ENCODE data around the gene CAPN12. TPM values are rescaled to one million over a fixed set of nuclear protein-coding genes. Genes with fewer than 3 reads are reported as not detected.
A peak's percentile ranks its signal among the peaks of the same experiment; 100 is the strongest.

CAPN12 gene
- total and polyA plus RNA-seq, 2 donors: 1.6 to 6.5 TPM

DNA sequence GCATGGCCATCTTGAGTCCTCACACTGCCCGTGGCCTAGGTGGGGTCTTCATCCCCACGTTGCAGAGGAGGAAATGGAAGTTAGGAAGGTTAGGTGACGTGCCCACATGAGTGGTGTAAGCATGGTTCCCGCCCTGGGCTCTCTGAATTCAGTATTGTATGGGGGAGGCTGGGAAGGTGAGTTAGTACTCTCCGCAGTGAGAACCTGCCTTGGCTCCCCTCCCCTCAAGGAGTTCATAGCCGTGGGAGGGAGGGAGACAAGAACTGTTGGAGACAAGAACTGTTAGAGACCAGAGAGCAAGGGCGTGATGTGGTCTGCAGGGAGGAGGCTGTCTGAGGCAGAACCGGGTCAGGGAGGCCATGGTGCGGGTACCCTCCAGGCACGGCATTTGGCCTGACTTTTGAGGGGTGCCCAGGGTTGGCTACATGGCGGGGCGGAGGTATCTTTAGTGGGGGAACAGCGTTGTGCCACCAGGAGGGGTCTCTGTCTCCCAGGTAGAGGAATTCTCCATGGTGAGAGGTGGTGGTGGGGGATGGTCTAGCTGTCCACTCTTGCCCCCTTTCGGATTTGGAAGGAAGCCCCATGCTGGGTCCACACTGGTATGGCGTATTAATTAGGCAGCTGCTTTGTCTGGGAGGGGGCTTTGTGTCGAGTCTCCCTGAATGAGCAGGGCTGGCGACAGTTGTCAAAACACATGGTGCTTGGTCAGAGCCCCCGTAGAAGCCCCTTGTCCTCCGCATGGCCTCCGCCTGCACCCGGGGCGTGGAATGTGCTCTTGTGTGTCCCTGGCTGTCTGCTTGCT, 45.8 kb downstream of the CAPN12 start:
- 94% methylated on average over 22 of the region's 22 CpGs for WGBS
- H3K27ac ChIP-seq (ENCODE audit: low read depth in 1 of 2, low read length in 1 of 2): peak overlapping the region in 1 of 2 donors; percentile 43
- no peak for DNase-seq (ENCODE audit: low read depth in 6 of 9, low spot score in 9 of 9)
- peaks cover 2 to 8% of the 10 kb centered on the region in 2 donors for H3K27me3 ChIP-seq (ENCODE audit: control insufficient read depth in 2 of 2, insufficient read depth in 1 of 2, low read length in 1 of 2)
- peaks cover 2% of the 10 kb centered on the region in 2 donors for H3K36me3 ChIP-seq (ENCODE audit: control insufficient read depth in 2 of 2, insufficient read depth in 2 of 2, low read length in 1 of 2)
- H3K4me3 ChIP-seq (ENCODE audit: low read length in 2 of 2): no peak overlapping the region
- peaks cover 0 to 26% of the 10 kb centered on the region in 2 donors for H3K4me1 ChIP-seq (ENCODE audit: control insufficient read depth in 2 of 2, insufficient read depth in 2 of 2, low read length in 2 of 2)
- H3K9me3 ChIP-seq (ENCODE audit: control insufficient read depth in 2 of 2, insufficient read depth in 1 of 2, low read length in 1 of 2): no peaks in the 10 kb centered on the region

DNA sequence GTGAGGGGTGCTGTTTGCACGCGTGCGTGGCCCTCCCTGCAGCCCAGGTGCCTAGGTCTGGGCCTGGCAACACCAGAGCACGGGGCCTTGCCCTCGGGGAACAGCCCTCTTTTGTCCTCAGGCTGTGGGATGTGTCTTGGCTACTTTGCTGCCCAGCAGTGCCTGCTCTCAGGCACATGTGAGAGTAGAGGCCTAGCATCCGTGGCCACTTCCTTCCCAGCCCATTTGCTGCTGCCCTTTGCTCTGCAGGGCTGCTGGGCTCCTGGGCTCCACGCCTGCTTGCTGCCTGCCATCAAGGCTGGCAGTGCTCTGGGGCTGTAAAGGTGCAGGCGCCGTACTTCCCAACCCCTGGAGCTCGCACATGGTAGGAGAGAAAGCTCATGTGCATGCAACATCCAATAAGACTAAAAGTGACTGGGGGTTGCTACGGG, 46.6 kb downstream of the CAPN12 start:
- H3K36me3 ChIP-seq (ENCODE audit: control insufficient read depth in 2 of 2, insufficient read depth in 2 of 2, low read length in 1 of 2): peaks cover 0 to 3% of the 10 kb centered on the region in 2 donors

DNA sequence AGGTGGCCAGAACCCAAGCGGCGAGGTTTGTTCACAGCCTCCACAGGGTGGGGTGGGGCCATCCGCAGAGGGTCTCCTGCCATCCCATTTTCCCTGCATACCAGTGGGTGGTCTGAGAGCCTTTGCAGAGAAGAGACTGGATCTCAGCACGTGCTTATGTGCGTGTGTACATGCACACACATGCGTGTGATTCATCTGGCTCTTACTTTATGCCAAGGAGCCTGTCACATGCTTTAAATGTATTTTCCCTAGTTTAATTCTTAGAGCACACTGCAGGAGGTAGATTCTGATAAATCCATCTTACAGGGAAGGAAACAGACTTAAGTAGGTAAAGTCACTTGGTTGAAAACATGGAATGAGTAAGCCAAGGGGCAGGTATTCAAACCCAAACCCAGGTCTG, 47.1 kb downstream of the CAPN12 start:
- Histone ChIP-seq H3K4me3 (ENCODE audit: low read length in 2 of 2) (no peak overlapping the region), H3K27ac (ENCODE audit: low read depth in 1 of 2, low read length in 1 of 2) (no peak overlapping the region), H3K36me3 (ENCODE audit: control insufficient read depth in 2 of 2, insufficient read depth in 2 of 2, low read length in 1 of 2) (peaks cover 0 to 4% of the 10 kb centered on the region in 2 donors), H3K27me3 (ENCODE audit: control insufficient read depth in 2 of 2, insufficient read depth in 1 of 2, low read length in 1 of 2) (peaks cover 2 to 13% of the 10 kb centered on the region in 2 donors), H3K4me1 (ENCODE audit: control insufficient read depth in 2 of 2, insufficient read depth in 2 of 2, low read length in 2 of 2) (peaks cover 0 to 33% of the 10 kb centered on the region in 2 donors), H3K9me3 (ENCODE audit: control insufficient read depth in 2 of 2, insufficient read depth in 1 of 2, low read length in 1 of 2) (no peaks in the 10 kb centered on the region)
- no peak for DNase-seq (ENCODE audit: low read depth in 6 of 9, low spot score in 9 of 9)
- WGBS: 97% methylated on average over 6 of the region's 6 CpGs

More for the DNA sequence above, 46.6 kb downstream of the CAPN12 start:
- Histone ChIP-seq H3K27me3 (ENCODE audit: control insufficient read depth in 2 of 2, insufficient read depth in 1 of 2, low read length in 1 of 2) (peaks cover 2 to 13% of the 10 kb centered on the region in 2 donors), H3K27ac (ENCODE audit: low read depth in 1 of 2, low read length in 1 of 2) (no peak overlapping the region), H3K4me3 (ENCODE audit: low read length in 2 of 2) (no peak overlapping the region), H3K9me3 (ENCODE audit: control insufficient read depth in 2 of 2, insufficient read depth in 1 of 2, low read length in 1 of 2) (no peaks in the 10 kb centered on the region), H3K4me1 (ENCODE audit: control insufficient read depth in 2 of 2, insufficient read depth in 2 of 2, low read length in 2 of 2) (peaks cover 0 to 29% of the 10 kb centered on the region in 2 donors)
- 94% methylated on average over 11 of the region's 11 CpGs for WGBS
- no peak for DNase-seq (ENCODE audit: low read depth in 6 of 9, low spot score in 9 of 9)

DNA sequence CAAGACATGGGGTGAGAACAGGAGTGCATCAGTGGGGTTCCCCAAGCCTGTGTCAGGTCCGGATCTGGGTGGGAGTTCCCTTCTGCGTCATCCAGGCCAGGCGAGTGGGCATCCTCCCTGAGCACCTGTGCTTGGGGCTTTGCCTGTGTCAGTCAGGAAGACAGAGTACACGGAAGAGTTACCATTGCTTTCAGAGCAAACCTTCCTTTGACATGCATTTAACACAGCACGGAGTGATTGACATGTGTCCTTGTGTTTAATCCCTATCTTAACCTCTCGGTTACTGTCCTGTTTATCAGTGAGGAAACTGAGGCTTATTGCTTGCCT, 47.6 kb downstream of the CAPN12 start:
- Histone ChIP-seq H3K4me1 (ENCODE audit: control insufficient read depth in 2 of 2, insufficient read depth in 2 of 2, low read length in 2 of 2) (peaks cover 0 to 33% of the 10 kb centered on the region in 2 donors), H3K36me3 (ENCODE audit: control insufficient read depth in 2 of 2, insufficient read depth in 2 of 2, low read length in 1 of 2) (peaks cover 0 to 7% of the 10 kb centered on the region in 2 donors), H3K4me3 (ENCODE audit: low read length in 2 of 2) (no peak overlapping the region), H3K27me3 (ENCODE audit: control insufficient read depth in 2 of 2, insufficient read depth in 1 of 2, low read length in 1 of 2) (peaks cover 2 to 13% of the 10 kb centered on the region in 2 donors), H3K9me3 (ENCODE audit: control insufficient read depth in 2 of 2, insufficient read depth in 1 of 2, low read length in 1 of 2) (no peaks in the 10 kb centered on the region), H3K27ac (ENCODE audit: low read depth in 1 of 2, low read length in 1 of 2) (no peak overlapping the region)
- 95% methylated on average over 6 of the region's 6 CpGs for WGBS
- no peak for DNase-seq (ENCODE audit: low read depth in 6 of 9, low spot score in 9 of 9)

DNA sequence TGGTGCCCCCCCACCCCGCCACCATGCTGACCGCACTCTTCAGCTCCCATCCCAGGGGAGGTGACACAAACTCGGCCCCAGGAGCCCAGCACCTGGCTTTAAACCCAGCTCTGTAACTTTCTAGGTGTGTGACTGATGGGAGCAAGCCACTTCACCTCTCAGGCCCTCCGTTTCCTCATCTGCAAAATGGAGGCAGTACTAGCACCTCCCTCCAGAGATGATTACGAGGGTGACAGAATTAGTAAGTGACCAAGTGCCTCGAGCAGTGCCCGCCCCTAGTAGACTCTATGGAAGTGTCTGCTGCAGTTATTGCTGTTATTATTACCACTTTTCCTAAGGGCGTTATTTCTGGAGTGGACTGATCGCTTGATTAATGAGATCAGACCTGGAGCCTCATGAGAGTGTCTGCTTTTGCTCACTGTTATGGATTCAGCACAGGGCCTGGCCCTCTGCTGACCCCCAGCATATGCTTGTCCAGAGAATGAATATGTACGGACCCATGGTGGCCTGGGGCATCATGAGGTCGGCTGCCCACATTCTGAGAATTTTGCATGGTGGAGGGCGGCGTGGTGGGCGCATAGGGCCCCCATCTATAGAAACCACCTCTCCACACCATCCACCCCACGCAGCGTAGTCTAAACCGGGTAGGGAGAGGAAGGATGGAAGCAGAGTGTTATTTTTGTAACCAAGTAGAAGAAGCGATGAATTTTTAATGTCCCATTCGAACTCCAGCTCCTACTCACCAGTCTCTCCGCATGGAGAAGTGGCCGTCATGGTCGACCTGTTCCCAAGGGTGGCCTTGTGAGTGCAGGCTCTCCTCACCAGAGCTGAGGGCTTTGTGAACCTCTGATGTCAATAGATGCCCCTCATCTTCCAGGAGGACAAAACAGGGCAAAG, 48.2 kb downstream of the CAPN12 start:
- Histone ChIP-seq H3K36me3 (ENCODE audit: control insufficient read depth in 2 of 2, insufficient read depth in 2 of 2, low read length in 1 of 2) (peaks cover 0 to 7% of the 10 kb centered on the region in 2 donors), H3K4me1 (ENCODE audit: control insufficient read depth in 2 of 2, insufficient read depth in 2 of 2, low read length in 2 of 2) (peaks cover 0 to 33% of the 10 kb centered on the region in 2 donors)
- whole genome bisulfite sequencing: 95% methylated on average over 22 of the region's 22 CpGs

DNA sequence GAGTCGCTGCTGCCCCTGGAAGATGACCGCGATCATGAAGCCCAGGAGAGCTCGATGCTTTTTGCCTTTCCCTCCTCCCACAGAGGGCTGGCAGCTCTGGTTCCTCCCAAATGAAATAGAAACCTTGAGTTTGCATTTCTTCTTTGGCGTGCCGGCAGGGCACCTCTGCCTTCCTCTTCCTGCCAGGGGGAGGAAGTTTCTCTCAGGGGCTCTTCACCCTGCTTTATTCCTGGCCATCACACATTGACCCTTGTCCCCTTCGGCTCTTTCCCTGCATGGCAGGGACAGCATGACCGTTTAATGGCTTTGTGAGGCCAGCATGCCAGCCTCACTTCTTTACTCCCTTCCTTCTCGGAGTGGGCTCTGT, 49.0 kb downstream of the CAPN12 start:
- 49% methylated on average over 9 of the region's 9 CpGs for WGBS
- H3K27ac ChIP-seq (ENCODE audit: low read depth in 1 of 2, low read length in 1 of 2): peak overlapping the region in 1 of 2 donors; percentile 34
- peaks cover 2 to 13% of the 10 kb centered on the region in 2 donors for H3K27me3 ChIP-seq (ENCODE audit: control insufficient read depth in 2 of 2, insufficient read depth in 1 of 2, low read length in 1 of 2)
- no peaks in the 10 kb centered on the region for H3K9me3 ChIP-seq (ENCODE audit: control insufficient read depth in 2 of 2, insufficient read depth in 1 of 2, low read length in 1 of 2)
- H3K4me1 ChIP-seq (ENCODE audit: control insufficient read depth in 2 of 2, insufficient read depth in 2 of 2, low read length in 2 of 2): peaks cover 0 to 33% of the 10 kb centered on the region in 2 donors
- no peak for DNase-seq (ENCODE audit: low read depth in 6 of 9, low spot score in 9 of 9)
- H3K4me3 ChIP-seq (ENCODE audit: low read length in 2 of 2): no peak overlapping the region
- peaks cover 0 to 7% of the 10 kb centered on the region in 2 donors for H3K36me3 ChIP-seq (ENCODE audit: control insufficient read depth in 2 of 2, insufficient read depth in 2 of 2, low read length in 1 of 2)

More for the DNA sequence above, 48.2 kb downstream of the CAPN12 start:
- Histone ChIP-seq H3K9me3 (ENCODE audit: control insufficient read depth in 2 of 2, insufficient read depth in 1 of 2, low read length in 1 of 2) (no peaks in the 10 kb centered on the region), H3K27ac (ENCODE audit: low read depth in 1 of 2, low read length in 1 of 2) (no peak overlapping the region), H3K27me3 (ENCODE audit: control insufficient read depth in 2 of 2, insufficient read depth in 1 of 2, low read length in 1 of 2) (peaks cover 2 to 13% of the 10 kb centered on the region in 2 donors), H3K4me3 (ENCODE audit: low read length in 2 of 2) (no peak overlapping the region)
- DNase-seq (ENCODE audit: low read depth in 6 of 9, low spot score in 9 of 9): no peak

DNA sequence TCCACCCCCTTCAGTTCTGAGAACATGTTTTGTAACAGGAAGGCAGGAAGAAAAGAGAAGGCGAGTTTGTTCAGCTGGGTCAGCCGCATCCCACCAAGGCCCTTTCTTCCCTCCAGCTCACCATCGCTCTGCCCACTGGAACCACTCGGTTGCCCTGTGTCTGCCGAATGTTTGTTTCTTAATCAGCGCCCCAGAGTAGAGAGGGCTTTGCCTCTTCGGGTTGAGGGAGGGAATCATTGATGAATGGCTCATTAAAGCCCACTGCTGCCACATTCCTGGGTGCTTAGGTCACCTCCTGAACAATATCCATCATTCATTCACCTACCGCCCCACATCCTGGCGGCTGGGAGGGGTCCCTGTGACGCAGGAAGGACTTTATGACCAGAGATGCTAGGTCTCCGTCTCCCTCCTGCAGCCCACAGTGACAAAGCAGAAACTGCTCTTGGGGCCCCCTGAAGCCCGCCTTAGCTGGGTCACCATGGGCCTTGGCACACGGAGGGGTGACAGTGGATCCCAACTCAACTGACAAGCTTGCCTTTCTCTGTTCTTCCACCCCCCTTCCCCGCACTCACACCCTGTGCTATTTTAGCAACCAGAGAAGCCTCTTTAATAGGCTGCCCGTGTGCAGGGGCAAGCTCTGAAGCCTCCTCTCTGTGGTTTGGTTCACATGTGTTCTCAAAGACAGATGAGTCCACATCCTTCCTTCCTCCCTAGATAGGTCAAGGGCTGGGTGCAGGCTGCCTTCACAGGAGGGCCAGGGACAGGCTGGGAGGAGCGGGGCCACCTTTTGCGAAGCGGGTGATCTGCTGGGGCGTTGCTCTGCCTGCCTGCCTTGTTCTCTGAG, 50.7 kb downstream of the CAPN12 start:
- Histone ChIP-seq H3K27ac (ENCODE audit: low read depth in 1 of 2, low read length in 1 of 2) (peak overlapping the region in 1 of 2 donors; percentile 4), H3K9me3 (ENCODE audit: control insufficient read depth in 2 of 2, insufficient read depth in 1 of 2, low read length in 1 of 2) (no peaks in the 10 kb centered on the region), H3K4me3 (ENCODE audit: low read length in 2 of 2) (no peak overlapping the region), H3K27me3 (ENCODE audit: control insufficient read depth in 2 of 2, insufficient read depth in 1 of 2, low read length in 1 of 2) (peaks cover 2 to 13% of the 10 kb centered on the region in 2 donors), H3K4me1 (ENCODE audit: control insufficient read depth in 2 of 2, insufficient read depth in 2 of 2, low read length in 2 of 2) (peaks cover 0 to 25% of the 10 kb centered on the region in 2 donors), H3K36me3 (ENCODE audit: control insufficient read depth in 2 of 2, insufficient read depth in 2 of 2, low read length in 1 of 2) (peaks cover 0 to 7% of the 10 kb centered on the region in 2 donors)
- DNase-seq (ENCODE audit: low read depth in 6 of 9, low spot score in 9 of 9): no peak
- WGBS: 24% methylated on average over 19 of the region's 19 CpGs

DNA sequence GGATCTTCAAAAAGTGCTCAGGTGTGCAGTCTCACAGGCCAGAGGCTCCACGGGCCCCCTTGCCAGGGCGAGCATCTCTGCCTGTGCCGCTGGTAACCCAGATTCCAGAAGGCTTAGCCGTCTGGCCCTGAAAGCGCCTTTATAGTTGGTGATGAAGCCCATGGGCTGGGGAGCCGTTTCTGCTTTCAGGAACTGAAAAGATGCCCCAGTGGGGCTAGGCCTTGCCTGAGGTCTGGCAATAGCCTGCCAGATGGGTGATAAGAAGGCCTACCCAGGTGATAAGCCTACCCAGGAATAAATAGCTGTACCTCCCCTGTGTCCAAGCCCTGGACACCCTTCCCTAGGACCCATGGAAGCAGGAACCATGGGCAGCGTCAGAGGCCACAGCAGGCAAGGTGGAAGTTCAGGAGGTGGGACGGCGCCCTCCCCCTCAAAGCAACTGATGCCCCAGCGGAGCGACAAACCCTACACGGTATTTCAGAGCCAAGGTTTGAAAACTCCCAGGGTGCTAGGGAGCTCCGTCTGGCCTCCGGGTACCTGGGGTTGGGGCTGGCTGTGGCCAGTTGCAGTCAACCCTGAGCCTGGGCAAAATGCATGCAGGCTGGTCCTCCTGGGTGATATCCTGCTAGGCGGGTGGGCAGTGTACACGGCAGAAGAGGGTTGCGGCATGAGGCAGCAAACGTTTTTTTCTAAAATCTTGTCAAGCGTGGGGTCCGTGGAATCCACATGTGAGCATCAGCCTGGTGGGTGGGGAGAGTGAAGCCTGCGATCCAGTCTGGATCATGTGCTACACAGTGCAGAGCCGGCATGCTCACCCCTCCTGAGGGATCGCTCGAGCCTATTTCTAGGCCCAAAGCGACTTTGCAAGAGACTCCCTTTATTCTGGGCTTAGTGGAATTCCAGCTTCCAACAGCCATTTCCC, 51.6 kb downstream of the CAPN12 start:
- 89% methylated on average over 25 of the region's 25 CpGs for WGBS
- DNase-seq (ENCODE audit: low read depth in 6 of 9, low spot score in 9 of 9): no peak
- H3K9me3 ChIP-seq (ENCODE audit: control insufficient read depth in 2 of 2, insufficient read depth in 1 of 2, low read length in 1 of 2): no peaks in the 10 kb centered on the region
- no peak overlapping the region for H3K4me3 ChIP-seq (ENCODE audit: low read length in 2 of 2)
- H3K4me1 ChIP-seq (ENCODE audit: control insufficient read depth in 2 of 2, insufficient read depth in 2 of 2, low read length in 2 of 2): peaks cover 0 to 23% of the 10 kb centered on the region in 2 donors
- H3K27ac ChIP-seq (ENCODE audit: low read depth in 1 of 2, low read length in 1 of 2): peak overlapping the region in 1 of 2 donors; percentile 4
- peaks cover 2 to 13% of the 10 kb centered on the region in 2 donors for H3K27me3 ChIP-seq (ENCODE audit: control insufficient read depth in 2 of 2, insufficient read depth in 1 of 2, low read length in 1 of 2)
- peaks cover 0 to 7% of the 10 kb centered on the region in 2 donors for H3K36me3 ChIP-seq (ENCODE audit: control insufficient read depth in 2 of 2, insufficient read depth in 2 of 2, low read length in 1 of 2)

Data from thymus (tissue), 11 donors.